GM10248 (cell line): Measurements from ENCODE around the gene MSH3.
"Not testable (repeated sequence)": the region's sequence is repeated elsewhere in the genome, so short reads cannot be mapped to it uniquely, and the experiment has no call there.

Experiments
- CTCF ChIA-PET: fragments of 300-600 bp; sonication (Branson Sonifier 250); formaldehyde crosslinking; extraction: SDS; loops from one replicate; lab custom pipeline; 2021; ENCODE audit warnings: antibody characterized with exemption; lab: Yijun Ruan, JAX
- POLR2A ChIA-PET: fragments of 350-650 bp; sonication (Branson Sonifier 250); formaldehyde crosslinking; extraction: SDS; loops from one replicate; lab custom pipeline; 2020; ENCODE audit warnings: antibody characterized with exemption; lab: Yijun Ruan, JAX
- DNase-seq: peaks from one replicate; pipeline ENCODE4 v3.0.0; 2012; ENCODE audit errors: extremely low spot score
- TF ChIP-seq, protein P1 (sequence below): IDR thresholded peaks from 2 replicates; pipeline ENCODE4 v1.5.1; 2012; ENCODE audit warnings: mild to moderate bottlenecking, low read depth; ENCODE audit errors: extremely low read depth, missing control alignments, control extremely low read depth

The MSH3 gene

GRCh38 chr5:80835128-80835527 is 180.7 kb downstream of the MSH3 start:
- ChIA-PET CTCF (no interaction called here), POLR2A (no interaction called here)
- TF ChIP-seq, protein P1, sequence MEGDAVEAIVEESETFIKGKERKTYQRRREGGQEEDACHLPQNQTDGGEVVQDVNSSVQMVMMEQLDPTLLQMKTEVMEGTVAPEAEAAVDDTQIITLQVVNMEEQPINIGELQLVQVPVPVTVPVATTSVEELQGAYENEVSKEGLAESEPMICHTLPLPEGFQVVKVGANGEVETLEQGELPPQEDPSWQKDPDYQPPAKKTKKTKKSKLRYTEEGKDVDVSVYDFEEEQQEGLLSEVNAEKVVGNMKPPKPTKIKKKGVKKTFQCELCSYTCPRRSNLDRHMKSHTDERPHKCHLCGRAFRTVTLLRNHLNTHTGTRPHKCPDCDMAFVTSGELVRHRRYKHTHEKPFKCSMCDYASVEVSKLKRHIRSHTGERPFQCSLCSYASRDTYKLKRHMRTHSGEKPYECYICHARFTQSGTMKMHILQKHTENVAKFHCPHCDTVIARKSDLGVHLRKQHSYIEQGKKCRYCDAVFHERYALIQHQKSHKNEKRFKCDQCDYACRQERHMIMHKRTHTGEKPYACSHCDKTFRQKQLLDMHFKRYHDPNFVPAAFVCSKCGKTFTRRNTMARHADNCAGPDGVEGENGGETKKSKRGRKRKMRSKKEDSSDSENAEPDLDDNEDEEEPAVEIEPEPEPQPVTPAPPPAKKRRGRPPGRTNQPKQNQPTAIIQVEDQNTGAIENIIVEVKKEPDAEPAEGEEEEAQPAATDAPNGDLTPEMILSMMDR: no peak
- DNase-seq: no peak

GRCh38 chr5:80837679-80838078 is 183.2 kb downstream of the MSH3 start:
- peak; percentile 18 for DNase-seq
- TF ChIP-seq, protein P1: no peak
- ChIA-PET POLR2A (no interaction called here), CTCF (interaction anchor here (1.1 to 1.6 kb wide), 3 partner anchors 12 to 21 kb away, joined by 3 to 4 read pairs (median 3); no protein-coding TSS in a partner anchor)

GRCh38 chr5:80841026-80841797 is 186.8 kb downstream of the MSH3 start:
- DNase-seq, CTCF ChIA-PET, POLR2A ChIA-PET: not testable (repeated sequence)

DNA sequence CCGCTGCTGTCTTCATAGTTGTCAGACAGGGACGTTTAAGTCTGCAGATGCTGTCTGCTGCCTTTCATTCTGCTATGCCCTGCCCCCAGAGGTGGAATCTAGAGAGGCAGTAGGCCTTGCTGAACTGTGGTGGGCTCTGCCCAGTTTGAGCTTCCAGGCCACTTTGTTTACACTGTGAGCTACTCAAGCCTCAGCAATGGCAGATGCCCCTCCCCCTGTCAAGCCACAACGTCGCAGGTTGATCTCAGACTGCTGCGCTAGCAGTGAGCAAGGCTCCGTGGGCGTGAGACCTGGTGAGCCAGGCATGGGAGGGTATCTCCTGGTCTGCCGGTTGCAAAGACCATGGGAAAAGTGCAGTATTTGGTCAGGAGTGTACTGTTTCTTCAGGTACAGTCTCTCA is 192.0 kb downstream of the MSH3 start:
- DNase-seq, POLR2A ChIA-PET, CTCF ChIA-PET: not testable (repeated sequence)

DNA sequence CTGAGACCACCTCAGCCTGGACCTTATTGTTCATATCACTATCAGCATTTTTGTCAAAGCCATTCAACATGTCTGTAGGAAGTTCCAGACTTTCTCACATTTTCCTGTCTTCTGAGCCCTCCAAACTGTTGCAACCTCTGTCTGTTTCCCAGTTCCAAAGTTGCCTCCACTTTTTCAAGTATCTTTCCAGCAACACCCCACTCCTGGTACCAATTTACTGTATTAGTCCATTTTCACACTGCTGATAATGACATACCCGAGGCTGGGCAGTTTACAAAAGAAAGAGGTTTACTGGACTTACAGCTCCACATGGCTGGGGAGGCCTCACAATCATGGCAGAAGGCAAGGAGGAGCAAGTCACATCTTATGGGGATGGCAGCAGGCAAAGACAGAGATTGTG is 195.7 kb downstream of the MSH3 start:
- DNase-seq, POLR2A ChIA-PET: not testable (repeated sequence)
- CTCF ChIA-PET: interaction anchor here (1.4 kb wide), 1 partner anchor 17 kb away, joined by 4 read pairs; no protein-coding TSS in a partner anchor

GRCh38 chr5:80852331-80853245 is 198.1 kb downstream of the MSH3 start:
- CTCF ChIA-PET: interaction anchor here (1.1 kb wide), 1 partner anchor 23 kb away, joined by 5 read pairs; no protein-coding TSS in a partner anchor
- DNase-seq: peak; percentile 12
- POLR2A ChIA-PET: no interaction called here
- TF ChIP-seq, protein P1: no peak

GRCh38 chr5:80853413-80853812 is 199.0 kb downstream of the MSH3 start:
- TF ChIP-seq, protein P1: no peak
- CTCF ChIA-PET: no interaction called here
- DNase-seq: no peak
- POLR2A ChIA-PET: no interaction called here

- DNase-seq: no peak
- TF ChIP-seq, protein P1: no peak
- CTCF ChIA-PET: no interaction called here
- POLR2A ChIA-PET: no interaction called here
These were observed 200.1 kb downstream of the MSH3 start for GRCh38 chr5:80854583-80854982.
